T47D (cell line): ENCODE results near the gene NDUFB11.
A peak's percentile ranks its signal among the peaks of the same experiment; 100 is the strongest.

ENCODE experiments used
- DNase-seq, 2 experiments: peaks; one replicate each; pipeline versions ENCODE4 v3.0.0 to v3.0.0-alpha.2; 2011 to 2012; ENCODE audit warnings: low read depth in 1 of 2, low spot score in 1 of 2
- JUND ChIP-seq: IDR thresholded peaks from 2 replicates; pipeline ENCODE4 v1.6.1; 2012; ENCODE audit warnings: low read depth
- in situ Hi-C: cut with HindIII; loops from 2 replicates; pipeline ENCODE4 v1.10.0; 2016; ENCODE audit warnings: low sequenced_read_pairs, low pct_unique_long_range_greater_than_20kb

Gene NDUFB11

GRCh38 chrX:47144626-47145394 lies at the start of gene NDUFB11, which contains the start of gene RBM10:
Gene NDUFB11 (minus strand): TSS chrX:47144702. CDS start chrX:47144679, 23 bp downstream.
Gene RBM10 (plus strand): TSS chrX:47145221. CDS start chrX:47147482, 2,261 bp downstream.
- TF ChIP-seq JUND = no peak
- peak; percentile 81 to 97 for DNase-seq
- in situ Hi-C loops = no loop called here

GRCh38 chrX:47193475-47194193 lies 49.1 kb upstream of the NDUFB11 start, which contains the start of gene UBA1:
Gene UBA1 (plus strand): TSS chrX:47193829. CDS start chrX:47198803, 4,974 bp downstream.
- TF ChIP-seq JUND = no peak
- DNase-seq = peak; percentile 76 to 97
- in situ Hi-C loops = no loop called here

- no peak for DNase-seq
- TF ChIP-seq JUND = no peak
- in situ Hi-C loops = no loop called here
Observed at GRCh38 chrX:47191806-47192401, 47.4 kb upstream of the NDUFB11 start.

- in situ Hi-C loops = no loop called here
- TF ChIP-seq JUND = no peak
- DNase-seq = peak in 1 of 2 experiments; percentile 38
Observed at GRCh38 chrX:47191331-47191730, 46.8 kb upstream of the NDUFB11 start.

GRCh38 chrX:47190445-47191269 lies 46.2 kb upstream of the NDUFB11 start:
- in situ Hi-C loops = no loop called here
- DNase-seq = peak; percentile 89 to 95
- TF ChIP-seq JUND = no peak

GRCh38 chrX:47189906-47190305 lies 45.4 kb upstream of the NDUFB11 start:
- in situ Hi-C loops = no loop called here
- no peak for TF ChIP-seq JUND
- DNase-seq = no peak

- no peak for TF ChIP-seq JUND
- in situ Hi-C loops = no loop called here
- peak in 1 of 2 experiments; percentile 53 for DNase-seq
Observed at GRCh38 chrX:47187106-47187677, 42.7 kb upstream of the NDUFB11 start.

- in situ Hi-C loops = no loop called here
- DNase-seq = no peak
- no peak for TF ChIP-seq JUND
Observed at GRCh38 chrX:47186096-47186740, 41.7 kb upstream of the NDUFB11 start.

- TF ChIP-seq JUND = no peak
- no peak for DNase-seq
- in situ Hi-C loops = no loop called here
Observed at GRCh38 chrX:47185241-47185640, 40.7 kb upstream of the NDUFB11 start.

GRCh38 chrX:47184486-47184885 lies 40.0 kb upstream of the NDUFB11 start:
- DNase-seq = no peak
- in situ Hi-C loops = no loop called here
- no peak for TF ChIP-seq JUND

- no peak for TF ChIP-seq JUND
- DNase-seq = no peak
- in situ Hi-C loops = no loop called here
Observed at GRCh38 chrX:47182106-47182700, 37.7 kb upstream of the NDUFB11 start.
